ENCODE measurements around the gene FAM98C.
A peak's percentile ranks its signal among the peaks of the same experiment; 100 is the strongest.

The FAM98C gene

DNA sequence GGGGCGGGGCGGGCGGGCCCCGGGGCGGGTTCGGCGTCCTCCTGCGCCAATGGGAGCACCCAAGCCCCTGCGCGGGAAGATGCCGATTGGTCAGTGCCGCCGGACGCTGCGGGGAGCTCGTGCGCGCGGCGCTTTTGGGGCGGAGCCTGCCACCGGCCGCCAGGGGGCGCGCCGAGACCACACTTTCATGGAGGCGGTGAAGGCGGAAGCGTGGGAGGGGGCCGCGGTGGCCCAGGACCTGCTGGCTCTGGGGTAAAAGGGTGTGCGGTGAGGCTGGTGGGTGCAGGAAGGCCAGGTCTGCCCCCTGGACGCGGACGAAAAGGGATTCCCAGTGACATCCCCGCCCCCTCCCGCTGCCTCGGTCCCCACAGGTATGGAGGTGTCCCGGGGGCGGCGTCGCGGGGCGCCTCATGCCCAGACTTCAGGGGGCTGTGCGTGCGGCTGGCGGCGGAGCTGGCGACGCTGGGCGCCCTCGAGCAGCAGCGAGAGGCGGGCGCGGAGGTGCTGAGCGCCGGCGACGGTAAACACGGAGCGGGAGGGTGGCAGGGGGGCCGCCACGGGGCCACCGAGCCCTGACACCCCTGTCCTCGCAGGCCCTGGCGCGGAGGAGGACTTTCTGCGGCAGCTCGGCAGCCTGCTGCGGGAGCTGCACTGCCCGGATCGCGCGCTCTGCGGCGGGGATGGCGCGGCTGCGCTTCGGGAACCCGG, at the start of gene FAM98C:
TSS of gene FAM98C (plus strand) at position 127 of the 708 bp plus-strand sequence. CDS start at position 188, 61 bp downstream.
- peak; percentile 98 to 100 (median 99) for TF ChIP-seq CTCF (IDR thresholded peaks at IDR 0.05; ENCODE audit: unreplicated experiment in 3 of 3)
- Mint-ChIP-seq H3K27ac (peak within 1 kb of the TSS in 2 of 3 experiments; percentile 48 to 65), H3K27me3 (ENCODE audit: low read depth) (peaks cover 15% of the 10 kb centered on the region), H3K36me3 (ENCODE audit: low read depth) (peaks cover 9% of the 10 kb centered on the region), H3K4me3 (peak within 1 kb of the TSS; percentile 88 to 92 (median 91)), H3K4me1 (no peaks in the 10 kb centered on the region), H3K9me3 (no peaks in the 10 kb centered on the region)

- no peak overlapping the region for H3K27ac Mint-ChIP-seq
- H3K9me3 Mint-ChIP-seq, result no peaks in the 10 kb centered on the region
- H3K4me3 Mint-ChIP-seq, result no peak overlapping the region
- TF ChIP-seq CTCF (IDR thresholded peaks at IDR 0.05; ENCODE audit: unreplicated experiment in 3 of 3), result no peak
- H3K27me3 Mint-ChIP-seq (ENCODE audit: low read depth), result peaks cover 51% of the 10 kb centered on the region
- H3K4me1 Mint-ChIP-seq, result peaks cover 15% of the 10 kb centered on the region
- H3K36me3 Mint-ChIP-seq (ENCODE audit: low read depth), result no peaks in the 10 kb centered on the region
Observed at GRCh38 chr19:38355728-38356725, 46.9 kb upstream of the FAM98C start.

- no peak overlapping the region for H3K27ac Mint-ChIP-seq
- no peaks in the 10 kb centered on the region for H3K9me3 Mint-ChIP-seq
- no peak overlapping the region for H3K4me3 Mint-ChIP-seq
- peaks cover 67% of the 10 kb centered on the region for H3K27me3 Mint-ChIP-seq (ENCODE audit: low read depth)
- H3K36me3 Mint-ChIP-seq (ENCODE audit: low read depth), result no peaks in the 10 kb centered on the region
- H3K4me1 Mint-ChIP-seq, result peaks cover 6% of the 10 kb centered on the region
- TF ChIP-seq CTCF (IDR thresholded peaks at IDR 0.05; ENCODE audit: unreplicated experiment in 3 of 3), result no peak
Observed at GRCh38 chr19:38358071-38358470, 44.8 kb upstream of the FAM98C start.

GRCh38 chr19:38359242-38360021, 43.5 kb upstream of the FAM98C start:
- TF ChIP-seq CTCF (IDR thresholded peaks at IDR 0.05; ENCODE audit: unreplicated experiment in 3 of 3), result no peak
- Mint-ChIP-seq H3K4me3 (peak overlapping the region; percentile 40 to 70 (median 69)), H3K36me3 (ENCODE audit: low read depth) (no peaks in the 10 kb centered on the region), H3K4me1 (peaks cover under 1% of the 10 kb centered on the region), H3K9me3 (no peaks in the 10 kb centered on the region), H3K27me3 (ENCODE audit: low read depth) (peaks cover 76% of the 10 kb centered on the region), H3K27ac (no peak overlapping the region)

DNA sequence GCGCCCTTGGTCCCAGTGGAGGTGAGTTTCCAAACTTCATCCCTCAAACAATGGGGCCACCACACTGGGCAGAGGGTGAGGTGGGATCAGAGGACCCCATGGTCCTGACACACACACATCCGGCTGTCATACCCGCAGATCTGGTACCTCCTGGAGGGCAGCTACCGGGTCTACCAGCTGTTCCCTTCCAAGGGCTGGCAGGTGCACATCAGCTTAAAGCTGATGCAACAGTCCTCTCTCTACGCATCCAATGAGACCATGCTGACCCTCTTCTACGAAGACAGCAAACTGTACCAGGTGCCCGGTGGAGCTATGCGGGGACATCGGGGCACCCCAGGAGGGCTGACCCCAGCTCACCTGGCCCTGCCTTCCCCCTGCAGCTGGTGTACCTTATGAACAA, 42.5 kb upstream of the FAM98C start:
- Mint-ChIP-seq H3K36me3 (ENCODE audit: low read depth) (no peaks in the 10 kb centered on the region), H3K9me3 (no peaks in the 10 kb centered on the region), H3K4me3 (peak overlapping the region; percentile 85 to 86 (median 85)), H3K27me3 (ENCODE audit: low read depth) (peaks cover 76% of the 10 kb centered on the region), H3K4me1 (no peaks in the 10 kb centered on the region), H3K27ac (no peak overlapping the region)
- no peak for TF ChIP-seq CTCF (IDR thresholded peaks at IDR 0.05; ENCODE audit: unreplicated experiment in 3 of 3)

Measured in nephron (organoid).